HG02852 (cell line): Measurements from ENCODE around the gene ANKLE2.
"Not testable (repeated sequence)": the region's sequence is repeated elsewhere in the genome, so short reads cannot be mapped to it uniquely, and the experiment has no call there.

Source experiments
- ATAC-seq: cut with Tn5 transposase; IDR thresholded peaks from one replicate; pipeline ENCODE4 v1.9.1; 2021; ENCODE audit warnings: mild to moderate bottlenecking, moderate library complexity; ENCODE audit not compliant: unreplicated experiment

ANKLE2 gene

GRCh38 chr12:132777614-132778013 lies 16.0 kb upstream of the ANKLE2 start:
- ATAC-seq = no peak

- no peak for ATAC-seq
Observed at GRCh38 chr12:132776816-132777568, 15.4 kb upstream of the ANKLE2 start.

GRCh38 chr12:132776230-132776625 lies 14.6 kb upstream of the ANKLE2 start:
- ATAC-seq = not testable (repeated sequence)

GRCh38 chr12:132775502-132776229 lies 14.0 kb upstream of the ANKLE2 start:
- ATAC-seq = no peak

- no peak for ATAC-seq
Observed at GRCh38 chr12:132774646-132775275, 13.1 kb upstream of the ANKLE2 start.

- no peak for ATAC-seq
Observed at GRCh38 chr12:132774159-132774558, 12.5 kb upstream of the ANKLE2 start.

- ATAC-seq = no peak
Observed at GRCh38 chr12:132773077-132773955, 11.7 kb upstream of the ANKLE2 start.

GRCh38 chr12:132772606-132773005 lies 11.0 kb upstream of the ANKLE2 start:
- no peak for ATAC-seq

GRCh38 chr12:132771126-132771838 lies 9.7 kb upstream of the ANKLE2 start:
- ATAC-seq = no peak

GRCh38 chr12:132766380-132767085 lies 4.9 kb upstream of the ANKLE2 start:
- ATAC-seq = no peak

- no peak for ATAC-seq
Observed at GRCh38 chr12:132765361-132765760, 3.7 kb upstream of the ANKLE2 start.

- ATAC-seq = no peak
Observed at GRCh38 chr12:132764231-132764630, 2.6 kb upstream of the ANKLE2 start.

GRCh38 chr12:132761921-132762583 lies 420 bp upstream of the ANKLE2 start:
- ATAC-seq = peak; percentile 69

- ATAC-seq = no peak
Observed at GRCh38 chr12:132759359-132759758, 2.3 kb downstream of the ANKLE2 start.

GRCh38 chr12:132758825-132759224 lies 2.8 kb downstream of the ANKLE2 start:
- ATAC-seq = not testable (repeated sequence)

GRCh38 chr12:132754160-132754932 lies 7.3 kb downstream of the ANKLE2 start:
- no peak for ATAC-seq

- ATAC-seq = not testable (repeated sequence)
Observed at GRCh38 chr12:132753670-132754069, 8.0 kb downstream of the ANKLE2 start.

GRCh38 chr12:132748319-132748718 lies 13.3 kb downstream of the ANKLE2 start:
- no peak for ATAC-seq
